C4-2B (cell line): ENCODE results near the gene LRFN2.

Experiments
- H3K27ac ChIP-seq: fragments of 450-650 bp; 2 replicates; pipeline ENCODE4 v1.5.1; 2017
- CTCF ChIP-seq: fragments of 450-650 bp; conservative IDR thresholded peaks from 2 replicates; pipeline ENCODE4 v1.5.1; 2017; ENCODE audit warnings: mild to moderate bottlenecking
- ZFX ChIP-seq: fragments of 450-650 bp; IDR thresholded peaks from 2 replicates; pipeline ENCODE4 v1.6.1; 2017

Gene LRFN2

GRCh38 chr6:40506954-40507353, 80.2 kb downstream of the LRFN2 start:
- H3K27ac ChIP-seq, result no peak overlapping the region
- TF ChIP-seq ZFX, result no peak
- TF ChIP-seq CTCF, result no peak

- TF ChIP-seq CTCF (no peak), ZFX (no peak)
- H3K27ac ChIP-seq, result no peak overlapping the region
Measured at GRCh38 chr6:40505191-40505810, 81.9 kb downstream of the LRFN2 start.

- no peak overlapping the region for H3K27ac ChIP-seq
- TF ChIP-seq CTCF, result no peak
- no peak for TF ChIP-seq ZFX
Measured at GRCh38 chr6:40504274-40504673, 82.9 kb downstream of the LRFN2 start.

GRCh38 chr6:40500227-40500626, 86.9 kb downstream of the LRFN2 start:
- TF ChIP-seq ZFX (no peak), CTCF (no peak)
- no peak overlapping the region for H3K27ac ChIP-seq

- no peak overlapping the region for H3K27ac ChIP-seq
- TF ChIP-seq CTCF, result no peak
- TF ChIP-seq ZFX, result no peak
Measured at GRCh38 chr6:40499215-40499614, 87.9 kb downstream of the LRFN2 start.

DNA sequence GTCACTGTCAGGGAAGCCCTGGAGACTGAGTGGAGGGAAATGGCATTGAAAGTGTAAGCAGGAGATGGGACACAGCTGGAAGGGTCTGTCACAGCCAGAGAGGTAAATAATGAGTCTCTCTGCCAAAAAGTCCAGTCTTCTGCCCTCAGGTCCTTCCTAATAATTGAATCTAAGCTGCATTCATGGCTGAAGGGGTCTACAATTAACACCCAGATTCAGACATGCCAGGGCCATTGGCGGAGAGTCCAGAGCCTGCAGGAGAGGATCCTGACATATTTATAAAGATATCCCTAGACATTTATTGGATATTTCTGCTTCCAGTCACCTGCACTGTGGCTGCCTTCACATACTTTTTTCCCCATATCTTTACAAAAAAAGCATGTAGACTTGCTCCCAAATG, 89.0 kb downstream of the LRFN2 start:
- TF ChIP-seq ZFX (no peak), CTCF (no peak)
- H3K27ac ChIP-seq, result no peak overlapping the region

GRCh38 chr6:40492187-40492586, 95.0 kb downstream of the LRFN2 start:
- TF ChIP-seq CTCF (no peak), ZFX (no peak)
- no peak overlapping the region for H3K27ac ChIP-seq
